HepG2 (cell line): ENCODE measurements around the gene SH3GLB2. TPM values are rescaled to one million over a fixed set of nuclear protein-coding genes. Genes with fewer than 3 reads are reported as not detected.

ENCODE experiments used
- ATAC-seq: fragments of 200-7000 bp; cut with Tn5 transposase; 3 replicates; pipeline ENCODE4 v1.9.1; 2020; ENCODE audit warnings: mild to moderate bottlenecking, moderate library complexity
- BruUV-seq: library from RNA; stranded (reverse); fragments of 400-500 nt; replicated peaks from 2 replicates; lab custom pipeline; 2021; lab: Mats Ljungman, UMichigan
- CTCF ChIA-PET: fragments of 300-600 bp; formaldehyde crosslinking; extraction: SDS; loops from one replicate; lab custom pipeline; 2021; ENCODE audit warnings: low total read pairs, inconsistent platforms, low intra/inter-chr PET ratio; lab: Yijun Ruan, JAX
- POLR2A ChIA-PET: fragments of 350-600 bp; sonication (Branson Sonifier 250); formaldehyde crosslinking; loops from one replicate; lab custom pipeline; 2020; ENCODE audit warnings: antibody characterized with exemption, inconsistent platforms; lab: Yijun Ruan, JAX
- DNase-seq: peaks from one replicate; pipeline ENCODE4 v3.0.0-alpha.2; 2015; ENCODE audit warnings: low spot score
- FAIRE-seq: peaks from 3 replicates; lab custom pipeline; 2011; peaks lifted over from hg19 to GRCh38; lab: Jason Lieb, UNC
- H2AFZ ChIP-seq: one replicate; pipeline ENCODE4 v1.6.1; 2011; ENCODE audit warnings: low read length, inconsistent platforms
- H3K27ac ChIP-seq: fragments of 300-600 bp; 3 replicates; pipeline ENCODE4 v1.8.0; 2011; ENCODE audit warnings: mixed run types, mild to moderate bottlenecking, mixed read lengths, low read length, inconsistent platforms; ENCODE audit not compliant: insufficient read depth; ENCODE audit errors: extremely low read length
- H3K27me3 ChIP-seq, 2 experiments: fragments of 200-600 bp in 1 of 2; 2 replicates in 1 of 2; 3 replicates in 1 of 2; pipeline versions ENCODE4 v1.6.0 to v1.8.0; 2011; ENCODE audit warnings: low read length in 2 of 2, mild to moderate bottlenecking in 2 of 2, moderate library complexity in 2 of 2, inconsistent platforms in 1 of 2; ENCODE audit not compliant: insufficient read depth in 2 of 2, control insufficient read depth in 1 of 2
- H3K36me3 ChIP-seq, 2 experiments: fragments of 200-600 bp in 1 of 2; replicated peaks in 1 of 2; 2 replicates in 1 of 2; 3 replicates in 1 of 2; pipeline versions ENCODE4 v1.5.1 to v1.8.0; 2011; ENCODE audit warnings: low read length in 2 of 2, inconsistent platforms in 1 of 2; ENCODE audit not compliant: insufficient read depth in 2 of 2, control insufficient read depth in 1 of 2
- H3K4me1 ChIP-seq: 2 replicates; pipeline ENCODE4 v1.5.1; 2012; ENCODE audit warnings: low read length, inconsistent platforms; ENCODE audit not compliant: insufficient read depth
- H3K4me2 ChIP-seq: 2 replicates; pipeline ENCODE4 v1.6.0; 2011; ENCODE audit warnings: low read depth, low read length, inconsistent platforms
- H3K4me3 ChIP-seq, 3 experiments: fragments of 200-600 bp in 1 of 3; sonication (generic), shearing (Covaris generic) in 1 of 3; replicated peaks in 1 of 3; 2 replicates each; pipeline ENCODE4 v1.5.1; 2011 to 2016; ENCODE audit warnings: low read length in 3 of 3, inconsistent platforms in 2 of 3, low read depth in 2 of 3, mild to moderate bottlenecking in 2 of 3, control low read depth in 1 of 3, mixed read lengths in 1 of 3; ENCODE audit not compliant: insufficient read depth in 1 of 3
- H3K79me2 ChIP-seq: one replicate; pipeline ENCODE4 v1.6.1; 2011; ENCODE audit warnings: low read length, inconsistent platforms; ENCODE audit not compliant: insufficient read depth
- H3K9ac ChIP-seq: 2 replicates; pipeline ENCODE4 v1.6.0; 2011; ENCODE audit warnings: mild to moderate bottlenecking, low read depth, low read length, inconsistent platforms; ENCODE audit not compliant: insufficient read depth
- H3K9me3 ChIP-seq: 2 replicates; pipeline ENCODE4 v1.5.1; 2012; ENCODE audit warnings: mild to moderate bottlenecking, low read length
- H4K20me1 ChIP-seq: 2 replicates; pipeline ENCODE4 v1.6.0; 2011; ENCODE audit warnings: inconsistent platforms, mild to moderate bottlenecking, low read length, moderate library complexity; ENCODE audit not compliant: insufficient read depth
- HNF4A ChIP-seq: sonication (generic); formaldehyde crosslinking; IDR thresholded peaks from 2 replicates; pipeline ENCODE4 v1.4.0; 2020; ENCODE audit warnings: missing genetic modification reagents
- HNF4G ChIP-seq, 2 experiments: sonication (generic) in 1 of 2; formaldehyde crosslinking in 1 of 2; IDR thresholded peaks; 2 replicates each; pipeline versions ENCODE4 v1.4.0 to v1.6.1; 2011 to 2020; ENCODE audit warnings: borderline replicate concordance in 2 of 2, low read depth in 2 of 2, mild to moderate bottlenecking in 2 of 2, low read length in 1 of 2, missing genetic modification reagents in 1 of 2, moderate library complexity in 1 of 2
- LCORL ChIP-seq, 2 experiments: fragments of 450-650 bp in 1 of 2; sonication (generic) in 1 of 2; formaldehyde crosslinking in 1 of 2; IDR thresholded peaks; 2 replicates each; pipeline versions ENCODE4 v1.5.0 to v1.6.1; 2017 to 2020; ENCODE audit warnings: antibody characterized with exemption in 1 of 2, missing genetic modification reagents in 1 of 2
- MED1 ChIP-seq: sonication (generic); formaldehyde crosslinking; IDR thresholded peaks from 2 replicates; pipeline ENCODE4 v1.4.0; 2020; ENCODE audit warnings: missing genetic modification reagents
- MYC ChIP-seq: sonication (generic); formaldehyde crosslinking; IDR thresholded peaks from 2 replicates; pipeline ENCODE4 v1.9.0; 2021; ENCODE audit warnings: missing genetic modification reagents, borderline replicate concordance
- NR3C1 ChIP-seq: sonication (generic); formaldehyde crosslinking; IDR thresholded peaks from 2 replicates; pipeline ENCODE4 v1.4.0; 2020; ENCODE audit warnings: missing genetic modification reagents
- RARA ChIP-seq: IDR thresholded peaks from 2 replicates; pipeline ENCODE4 v1.6.1; 2016; ENCODE audit warnings: missing genetic modification reagents, missing compliant biosample characterization
- TSC22D2 ChIP-seq: sonication (generic); formaldehyde crosslinking; IDR thresholded peaks from 2 replicates; pipeline ENCODE4 v1.5.1; 2020; ENCODE audit warnings: missing genetic modification reagents, mild to moderate bottlenecking, borderline replicate concordance
- YEATS4 ChIP-seq: sonication (generic); formaldehyde crosslinking; IDR thresholded peaks from 2 replicates; pipeline ENCODE4 v1.4.0; 2020; ENCODE audit warnings: missing genetic modification reagents, borderline replicate concordance
- ZBTB7B ChIP-seq: sonication (generic); formaldehyde crosslinking; IDR thresholded peaks from 2 replicates; pipeline ENCODE4 v1.4.0; 2020; ENCODE audit warnings: missing genetic modification reagents
- ZC3H13 ChIP-seq: sonication (generic); formaldehyde crosslinking; IDR thresholded peaks from 2 replicates; pipeline ENCODE4 v1.8.1; 2023; ENCODE audit warnings: mild to moderate bottlenecking, missing genetic modification reagents, moderate library complexity
- ZMYM2 ChIP-seq: sonication (generic); formaldehyde crosslinking; IDR thresholded peaks from 2 replicates; pipeline ENCODE4 v1.8.0; 2022; ENCODE audit warnings: mild to moderate bottlenecking, missing genetic modification reagents
- ZMYM4 ChIP-seq: sonication (generic); formaldehyde crosslinking; IDR thresholded peaks from 2 replicates; pipeline ENCODE4 v1.8.1; 2023; ENCODE audit warnings: mild to moderate bottlenecking, missing genetic modification reagents
- ZNF143 ChIP-seq: sonication (generic); formaldehyde crosslinking; IDR thresholded peaks from 2 replicates; pipeline ENCODE4 v1.4.0; 2020; ENCODE audit warnings: missing genetic modification reagents
- ZNF432 ChIP-seq: sonication (generic); formaldehyde crosslinking; IDR thresholded peaks from 2 replicates; pipeline ENCODE4 v1.5.0; 2020; ENCODE audit warnings: missing genetic modification reagents, mild to moderate bottlenecking, borderline replicate concordance
- ZNF574 ChIP-seq: sonication (generic); formaldehyde crosslinking; IDR thresholded peaks from 2 replicates; pipeline ENCODE4 v1.4.0; 2020; ENCODE audit warnings: missing genetic modification reagents
- ZSCAN25 ChIP-seq: sonication (generic); formaldehyde crosslinking; IDR thresholded peaks from 2 replicates; pipeline ENCODE4 v1.8.0; 2022; ENCODE audit warnings: mild to moderate bottlenecking, missing genetic modification reagents
- ZSCAN5A ChIP-seq: sonication (generic); formaldehyde crosslinking; IDR thresholded peaks from 2 replicates; pipeline ENCODE4 v1.8.0; 2022; ENCODE audit warnings: mild to moderate bottlenecking, missing genetic modification reagents, borderline replicate concordance
- WGBS: methylation state at CpG from one replicate; pipeline ENCODE4 v1.1.6; 2017; ENCODE audit warnings: low lambda C conversion rate; 5-methylcytosine and 5-hydroxymethylcytosine counted together
- in situ Hi-C: cut with HindIII; loops from 2 replicates; pipeline ENCODE4 v1.10.0; 2017; ENCODE audit warnings: low pct_unique_long_range_greater_than_20kb; ENCODE audit not compliant: extremely low pct_ligation_motif_present
- intact Hi-C: fragments of 100-400 bp; cut with micrococcal nuclease; formaldehyde crosslinking; loops from one replicate; pipeline ENCODE4 v1.10.0; 2022; ENCODE audit not compliant: unreplicated experiment
- polyA plus RNA-seq, 8 experiments: library from polyadenylated mRNA; depleted of rRNA in 3 of 8; stranded (reverse) in 7 of 8; unstranded in 1 of 8; fragments of >200 nt; fragmentation: Illumina TruSeq in 4 of 8; extraction: Trizol in 4 of 8; gene quantifications; 2 replicates each; pipeline versions ENCODE4 v1.2.1 to v1.2.3, GENCODE V29; 2011 to 2016; ENCODE audit warnings: low read depth in 4 of 8, missing spikeins in 1 of 8, mixed read lengths in 1 of 8; ENCODE audit not compliant: insufficient read depth in 1 of 8
- total RNA-seq, 5 experiments: library from RNA; depleted of rRNA; stranded (reverse); fragments of >200 nt; fragmentation: Illumina TruSeq; extraction: Trizol; gene quantifications; 2 replicates each; pipeline ENCODE4 v1.2.3, GENCODE V29; 2016; ENCODE audit warnings: low read depth in 1 of 5

Gene SH3GLB2
- total and polyA plus RNA-seq, 2 of the 13 experiments (the other 11 are each of a cell fraction or from before 2014, with no cell fraction given): 24.0 to 40.6 TPM

- Histone ChIP-seq H3K9me3 (no peaks in the 10 kb centered on the region), H3K4me2 (peak overlapping the region; percentile 49), H3K4me3 (no peak overlapping the region), H3K36me3 (peaks cover 0 to 2% of the 10 kb centered on the region in 2 experiments; a peak in 2 of 5 replicates), H3K9ac (0 out of 2 replicates have a peak overlapping the region, but pooled peaks have one; percentile 5), H4K20me1 (no peaks in the 10 kb centered on the region), H3K4me1 (peaks cover 59% of the 10 kb centered on the region), H3K79me2 (peaks cover 11% of the 10 kb centered on the region), H3K27ac (peak overlapping the region; percentile 65), H2AFZ (no peak overlapping the region), H3K27me3 (no peaks in the 10 kb centered on the region)
- in situ Hi-C loops: no loop called here
- intact Hi-C loops: no loop called here
- DNase-seq: no peak
- whole genome bisulfite sequencing: 65% methylated on average over 5 of the region's 16 CpGs
- BruUV-seq: no TSS peak
- ATAC-seq: no peak
- no peak for FAIRE-seq
- ChIA-PET CTCF (no interaction called here), POLR2A (interaction anchor here (1.0 kb wide), 2 partner anchors 12 to 34 kb away, joined by 3 to 4 read pairs; partner anchors contain the start of gene CRAT)
- no peak for TF ChIP-seq LCORL (IDR thresholded peaks at IDR 0.05)
- peak; percentile 65 for TF ChIP-seq LCORL (CRISPR knock-in tag; IDR thresholded peaks at IDR 0.05)
- peak; percentile 62; the same call in 1 of the 2 replicates for TF ChIP-seq ZMYM4 (CRISPR knock-in tag)
- 0 out of 2 replicates have a peak, but pooled peaks have one; percentile 24 for TF ChIP-seq ZNF143
- 0 out of 2 replicates have a peak, but pooled peaks have one; percentile 22 for TF ChIP-seq MED1 (CRISPR knock-in tag)
- TF ChIP-seq ZNF432 (CRISPR knock-in tag): no peak
- peak; percentile 13; the same call in 1 of the 2 replicates for TF ChIP-seq ZNF574
- TF ChIP-seq ZBTB7B (CRISPR knock-in tag): 0 out of 2 replicates have a peak, but pooled peaks have one; percentile 16
- no peak for TF ChIP-seq YEATS4 (CRISPR knock-in tag)
- peak; percentile 88 for TF ChIP-seq HNF4A (CRISPR knock-in tag)
- no peak for TF ChIP-seq NR3C1 (CRISPR knock-in tag)
- TF ChIP-seq ZSCAN25 (CRISPR knock-in tag): no peak
- TF ChIP-seq ZMYM2 (CRISPR knock-in tag): 0 out of 2 replicates have a peak, but pooled peaks have one; percentile 26
- no peak for TF ChIP-seq TSC22D2 (CRISPR knock-in tag)
- peak; percentile 84 for TF ChIP-seq HNF4G (IDR thresholded peaks at IDR 0.05; ENCODE audit: borderline replicate concordance, low read depth, low read length)
- no peak for TF ChIP-seq HNF4G (CRISPR knock-in tag; IDR thresholded peaks at IDR 0.05; ENCODE audit: borderline replicate concordance, low read depth)
- TF ChIP-seq ZC3H13 (CRISPR knock-in tag): no peak
- TF ChIP-seq ZSCAN5A (CRISPR knock-in tag): peak; percentile 83; the same call in 1 of the 2 replicates
- TF ChIP-seq MYC (CRISPR knock-in tag): 0 out of 2 replicates have a peak, but pooled peaks have one; percentile 24
- TF ChIP-seq RARA: peak; percentile 15; the same call in 1 of the 2 replicates
Measured at GRCh38 chr9:129075996-129076639, 48.0 kb upstream of the SH3GLB2 start.
